Prostate gland (tissue), 2 donors: ENCODE measurements around the gene DDO. TPM values are rescaled to one million over a fixed set of nuclear protein-coding genes. Genes with fewer than 3 reads are reported as not detected.

ENCODE experiments used
- DNase-seq: peaks from one replicate; pipeline ENCODE4 v3.0.0-alpha.2; 2019; ENCODE audit warnings: low spot score
- H3K27ac ChIP-seq, 2 donors: fragments of 200-600 bp; sonication (generic); 2 replicates each; pipeline ENCODE4 v1.5.1; 2017 to 2019
- H3K27me3 ChIP-seq: fragments of 200-600 bp; sonication (generic); replicated peaks from 2 replicates; pipeline ENCODE4 v1.5.1; 2019; ENCODE audit not compliant: insufficient read depth
- H3K36me3 ChIP-seq, 2 donors: fragments of 200-600 bp; sonication (generic); 1 replicate in 1 of 2; 2 replicates in 1 of 2; pipeline versions ENCODE4 v1.5.1 to v1.8.1; 2017 to 2019
- H3K4me1 ChIP-seq: fragments of 200-600 bp; sonication (generic); replicated peaks from 2 replicates; pipeline ENCODE4 v1.5.1; 2019
- H3K4me3 ChIP-seq, 2 donors: fragments of 200-600 bp; sonication (generic); 2 replicates each; pipeline ENCODE4 v1.5.1; 2017 to 2019
- H3K9me3 ChIP-seq: fragments of 200-600 bp; sonication (generic); 2 replicates; pipeline ENCODE4 v1.5.1; 2017
- POLR2A ChIP-seq: fragments of 450-650 bp; IDR thresholded peaks from one replicate; pipeline ENCODE4 v1.6.1; 2016; ENCODE audit warnings: antibody characterized with exemption, mild to moderate bottlenecking
- POLR2AphosphoS5 ChIP-seq: sonication (generic); formaldehyde crosslinking; IDR thresholded peaks from one replicate; pipeline ENCODE4 v1.6.1; 2017; ENCODE audit warnings: antibody characterized with exemption
- WGBS: methylation state at CpG from one replicate; pipeline ENCODE4 v1.1.5; 2018; 5-methylcytosine and 5-hydroxymethylcytosine counted together
- intact Hi-C: fragments of 100-400 bp; cut with DNase I; formaldehyde crosslinking; loops from one replicate; pipeline ENCODE4 v1.14.2; 2022
- total RNA-seq, 2 donors: library from RNA; depleted of rRNA; stranded (reverse); fragments of >200 nt; gene quantifications; one replicate each; pipeline ENCODE4 v1.1.0, GENCODE V29; 2016
- TF ChIP-seq, protein P1 (sequence below), 4 experiments: fragments of 200-600 bp in 2 of 4; fragments of 450-650 bp in 2 of 4; sonication (generic) in 2 of 4; IDR thresholded peaks; 1 replicate in 3 of 4; 2 replicates in 1 of 4; pipeline ENCODE4 v1.5.1; 2016 to 2019; ENCODE audit warnings: antibody characterized with exemption in 4 of 4, mild to moderate bottlenecking in 2 of 4, moderate library complexity in 2 of 4

The DDO gene
- total RNA-seq, 2 donors from 2014 or later: 0.41 to 2.1 TPM

GRCh38 chr6:110395221-110395620 lies 20.2 kb downstream of the DDO start:
- Histone ChIP-seq H3K9me3 (no peaks in the 10 kb centered on the region), H3K4me1 (no peaks in the 10 kb centered on the region), H3K27ac (no peak overlapping the region), H3K27me3 (no peaks in the 10 kb centered on the region), H3K36me3 (no peaks in the 10 kb centered on the region), H3K4me3 (no peak overlapping the region)
- WGBS: 55% methylated on average over 4 of the region's 4 CpGs
- no peak for DNase-seq
- no peak for TF ChIP-seq POLR2AphosphoS5
- TF ChIP-seq, protein P1, sequence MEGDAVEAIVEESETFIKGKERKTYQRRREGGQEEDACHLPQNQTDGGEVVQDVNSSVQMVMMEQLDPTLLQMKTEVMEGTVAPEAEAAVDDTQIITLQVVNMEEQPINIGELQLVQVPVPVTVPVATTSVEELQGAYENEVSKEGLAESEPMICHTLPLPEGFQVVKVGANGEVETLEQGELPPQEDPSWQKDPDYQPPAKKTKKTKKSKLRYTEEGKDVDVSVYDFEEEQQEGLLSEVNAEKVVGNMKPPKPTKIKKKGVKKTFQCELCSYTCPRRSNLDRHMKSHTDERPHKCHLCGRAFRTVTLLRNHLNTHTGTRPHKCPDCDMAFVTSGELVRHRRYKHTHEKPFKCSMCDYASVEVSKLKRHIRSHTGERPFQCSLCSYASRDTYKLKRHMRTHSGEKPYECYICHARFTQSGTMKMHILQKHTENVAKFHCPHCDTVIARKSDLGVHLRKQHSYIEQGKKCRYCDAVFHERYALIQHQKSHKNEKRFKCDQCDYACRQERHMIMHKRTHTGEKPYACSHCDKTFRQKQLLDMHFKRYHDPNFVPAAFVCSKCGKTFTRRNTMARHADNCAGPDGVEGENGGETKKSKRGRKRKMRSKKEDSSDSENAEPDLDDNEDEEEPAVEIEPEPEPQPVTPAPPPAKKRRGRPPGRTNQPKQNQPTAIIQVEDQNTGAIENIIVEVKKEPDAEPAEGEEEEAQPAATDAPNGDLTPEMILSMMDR (IDR thresholded peaks at IDR 0.05): no peak
- TF ChIP-seq POLR2A: no peak
- intact Hi-C loops: loop anchor here (10.0 kb wide), 2 partner anchors 360 to 690 kb away; no protein-coding TSS in a partner anchor

GRCh38 chr6:110394409-110394808 lies 21.0 kb downstream of the DDO start:
- no peak overlapping the region for H3K4me3 ChIP-seq
- no peaks in the 10 kb centered on the region for H3K36me3 ChIP-seq
- no peak for DNase-seq
- H3K9me3 ChIP-seq: no peaks in the 10 kb centered on the region
- 100% methylated on average over 4 of the region's 4 CpGs for WGBS
- no peaks in the 10 kb centered on the region for H3K27me3 ChIP-seq
- TF ChIP-seq POLR2AphosphoS5 (no peak), POLR2A (no peak)
- TF ChIP-seq, protein P1 (IDR thresholded peaks at IDR 0.05): no peak
- no peak overlapping the region for H3K27ac ChIP-seq
- intact Hi-C loops: loop anchor here (5.0 to 10.0 kb wide), 3 partner anchors 62 to 690 kb away; no protein-coding TSS in a partner anchor
- H3K4me1 ChIP-seq: no peaks in the 10 kb centered on the region

DNA sequence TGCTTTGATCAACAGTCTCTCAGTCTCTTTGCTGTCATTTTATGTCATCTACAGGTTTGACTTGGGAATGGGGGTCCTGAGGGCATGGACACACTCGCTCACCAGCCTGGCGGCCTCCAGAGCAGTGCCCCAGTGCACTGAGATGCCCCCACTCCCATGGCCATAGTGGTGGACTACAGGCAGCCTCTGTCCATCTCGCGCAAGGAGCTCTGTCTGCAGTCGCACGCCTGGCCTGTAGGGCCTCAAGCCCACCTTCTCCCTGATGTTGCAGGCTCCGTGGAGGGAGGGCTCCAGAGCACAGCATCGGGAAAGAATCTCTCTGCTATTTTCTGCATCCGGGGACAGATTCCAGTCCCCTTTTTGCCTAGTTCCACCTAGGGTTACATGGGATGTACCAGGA lies 22.6 kb downstream of the DDO start:
- Histone ChIP-seq H3K27ac (no peak overlapping the region), H3K36me3 (no peaks in the 10 kb centered on the region), H3K27me3 (no peaks in the 10 kb centered on the region), H3K9me3 (no peaks in the 10 kb centered on the region), H3K4me3 (no peak overlapping the region), H3K4me1 (no peaks in the 10 kb centered on the region)
- intact Hi-C loops: loop anchor here (5.0 to 10.0 kb wide), 3 partner anchors 60 to 688 kb away; no protein-coding TSS in a partner anchor
- TF ChIP-seq POLR2AphosphoS5 (no peak), POLR2A (no peak)
- TF ChIP-seq, protein P1 (IDR thresholded peaks at IDR 0.05): no peak
- 70% methylated on average over 9 of the region's 9 CpGs for WGBS
- no peak for DNase-seq

DNA sequence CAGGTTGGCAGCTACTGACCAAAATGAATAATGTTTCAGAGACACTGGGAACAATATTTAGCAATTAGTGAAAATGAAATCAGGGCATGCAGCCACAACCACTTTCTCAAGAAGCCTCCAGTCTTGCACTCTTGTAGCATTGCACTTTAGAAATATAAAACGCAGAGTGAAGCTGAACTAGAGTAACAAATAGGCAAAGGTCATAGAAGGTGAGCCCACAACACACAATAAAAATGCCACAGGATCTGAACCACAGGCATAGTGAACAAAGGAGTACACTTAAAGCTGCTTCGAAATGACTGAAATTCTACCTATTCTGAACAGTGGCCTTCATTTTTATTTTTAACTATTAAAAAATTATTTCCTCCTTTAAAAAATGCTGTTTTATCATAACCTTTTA lies 25.0 kb downstream of the DDO start:
- Histone ChIP-seq H3K9me3 (no peaks in the 10 kb centered on the region), H3K36me3 (no peaks in the 10 kb centered on the region), H3K27me3 (no peaks in the 10 kb centered on the region), H3K27ac (no peak overlapping the region), H3K4me1 (no peaks in the 10 kb centered on the region), H3K4me3 (no peak overlapping the region)
- TF ChIP-seq POLR2AphosphoS5 (no peak), POLR2A (no peak)
- TF ChIP-seq, protein P1 (IDR thresholded peaks at IDR 0.05): no peak
- intact Hi-C loops: loop anchor here (5.0 to 10.0 kb wide), 3 partner anchors 58 to 686 kb away; no protein-coding TSS in a partner anchor
- 29% methylated on average over 2 of the region's 2 CpGs for WGBS
- no peak for DNase-seq

DNA sequence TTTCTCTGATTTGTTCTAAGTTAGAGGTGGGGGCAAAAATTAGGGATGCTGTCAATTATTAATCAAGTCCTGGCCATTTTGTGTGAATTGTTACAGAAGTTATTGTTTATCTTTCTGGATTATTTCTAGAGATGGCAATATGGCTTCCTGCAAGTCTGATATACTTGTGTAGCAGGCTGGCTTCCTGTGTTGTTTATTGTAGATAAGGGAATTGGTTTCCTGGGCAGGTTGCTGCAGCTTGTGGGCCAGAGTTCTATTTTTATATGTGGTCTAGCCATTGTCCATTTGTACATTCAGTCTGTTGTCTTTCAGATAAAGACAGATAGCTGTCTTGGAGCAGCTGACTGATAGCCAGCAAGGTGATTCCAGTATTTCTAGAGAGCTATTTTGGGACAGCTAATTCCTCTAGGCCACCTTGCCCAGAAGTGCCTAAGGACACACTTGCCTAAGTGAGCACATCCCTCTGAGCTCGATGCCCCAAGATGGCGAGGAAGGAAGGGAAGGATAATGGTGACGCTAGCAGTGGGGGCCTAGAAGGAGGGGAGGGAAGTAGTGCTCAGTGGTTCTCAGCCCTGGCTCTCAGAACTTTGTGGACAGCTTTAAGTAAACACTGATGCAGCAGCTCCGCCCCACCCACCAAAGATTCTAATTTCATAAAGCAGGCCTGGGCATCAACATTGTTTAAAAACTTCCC lies 25.5 kb downstream of the DDO start:
- intact Hi-C loops: loop anchor here (5.0 to 10.0 kb wide), 3 partner anchors 58 to 685 kb away; no protein-coding TSS in a partner anchor
- H3K27ac ChIP-seq: no peak overlapping the region
- no peaks in the 10 kb centered on the region for H3K36me3 ChIP-seq
- H3K4me1 ChIP-seq: no peaks in the 10 kb centered on the region
- no peak for DNase-seq
- no peaks in the 10 kb centered on the region for H3K9me3 ChIP-seq
- 69% methylated on average over 4 of the region's 4 CpGs for WGBS
- H3K27me3 ChIP-seq: no peaks in the 10 kb centered on the region
- TF ChIP-seq POLR2AphosphoS5 (peak; percentile 13), POLR2A (no peak)
- TF ChIP-seq, protein P1 (IDR thresholded peaks at IDR 0.05): no peak
- H3K4me3 ChIP-seq: no peak overlapping the region
